ENCODE measurements around the gene ATN1.

The ATN1 gene

DNA sequence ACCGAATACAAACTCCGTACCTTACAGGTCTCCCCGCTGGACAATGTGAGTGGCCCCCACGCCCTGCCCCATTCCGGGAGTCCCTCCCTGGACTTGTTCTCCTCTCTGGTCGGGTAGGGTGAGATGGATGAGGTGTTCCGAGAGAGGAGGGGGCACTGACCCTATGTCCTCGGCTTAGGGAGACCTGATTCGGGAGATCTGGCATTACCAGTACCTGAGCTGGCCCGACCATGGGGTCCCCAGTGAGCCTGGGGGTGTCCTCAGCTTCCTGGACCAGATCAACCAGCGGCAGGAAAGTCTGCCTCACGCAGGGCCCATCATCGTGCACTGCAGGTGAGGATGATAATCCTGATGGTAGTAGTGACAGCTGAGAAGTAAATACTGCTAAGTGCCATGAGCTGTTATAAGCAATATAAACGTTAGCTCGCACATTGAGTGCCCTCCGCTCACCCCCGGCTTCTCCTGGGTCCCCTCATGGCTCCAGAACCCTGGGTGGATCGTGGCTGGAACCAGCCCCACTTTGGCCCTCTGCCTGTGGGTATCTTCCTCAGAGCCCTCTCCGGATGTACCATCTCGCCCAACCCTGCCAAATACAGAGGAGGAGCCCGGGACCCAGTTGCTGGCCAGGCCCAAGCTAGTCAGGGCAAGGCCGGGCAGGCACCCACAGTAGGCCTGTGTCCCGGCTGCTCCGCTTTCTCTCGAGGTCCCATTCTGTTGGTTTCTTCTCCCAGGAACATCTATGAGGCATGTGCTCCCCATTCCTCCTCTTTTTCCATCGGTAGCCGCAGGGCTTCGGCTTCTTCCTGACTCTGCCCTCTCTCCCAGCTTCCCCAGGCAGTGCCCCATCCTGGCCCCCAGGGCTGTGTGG, 30.2 kb downstream of the ATN1 start:
- no peak for DNase-seq (ENCODE audit: low spot score)

GRCh38 chr12:6958609-6959057, 30.9 kb downstream of the ATN1 start:
- DNase-seq (ENCODE audit: low spot score): no peak

GRCh38 chr12:6959058-6959804, 31.5 kb downstream of the ATN1 start:
- peak; percentile 89 for DNase-seq (ENCODE audit: low spot score)

- no peak for DNase-seq (ENCODE audit: low spot score)
Observed at GRCh38 chr12:6959805-6960592, 32.2 kb downstream of the ATN1 start.

DNA sequence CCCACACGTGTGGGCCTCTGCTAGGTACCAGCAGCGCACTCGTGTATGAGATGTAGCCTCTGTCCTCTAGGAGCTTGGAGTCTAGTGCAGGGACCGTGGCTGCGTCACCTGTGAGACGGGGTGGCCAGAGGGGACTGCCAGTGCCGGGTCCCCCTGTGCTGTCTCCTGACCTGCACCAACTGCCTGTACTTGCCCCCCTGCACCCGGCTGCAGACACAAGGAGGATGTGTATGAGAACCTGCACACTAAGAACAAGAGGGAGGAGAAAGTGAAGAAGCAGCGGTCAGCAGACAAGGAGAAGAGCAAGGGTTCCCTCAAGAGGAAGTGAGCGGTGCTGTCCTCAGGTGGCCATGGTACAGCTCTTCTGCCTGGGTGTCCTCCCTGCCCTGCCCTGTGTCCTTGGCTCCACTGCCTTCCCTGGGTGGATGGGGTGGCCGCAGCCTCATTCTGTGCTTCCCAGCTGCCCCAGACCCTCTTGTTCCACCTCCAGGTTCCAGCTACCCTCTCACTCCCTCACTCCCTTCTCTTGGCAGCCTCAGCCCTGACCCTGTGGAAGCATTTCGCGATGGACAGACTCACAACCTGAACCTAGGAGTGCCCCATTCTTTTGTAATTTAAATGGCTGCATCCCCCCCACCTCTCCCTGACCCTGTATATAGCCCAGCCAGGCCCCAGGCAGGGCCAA, 33.0 kb downstream of the ATN1 start:
- no peak for DNase-seq (ENCODE audit: low spot score)

DNA sequence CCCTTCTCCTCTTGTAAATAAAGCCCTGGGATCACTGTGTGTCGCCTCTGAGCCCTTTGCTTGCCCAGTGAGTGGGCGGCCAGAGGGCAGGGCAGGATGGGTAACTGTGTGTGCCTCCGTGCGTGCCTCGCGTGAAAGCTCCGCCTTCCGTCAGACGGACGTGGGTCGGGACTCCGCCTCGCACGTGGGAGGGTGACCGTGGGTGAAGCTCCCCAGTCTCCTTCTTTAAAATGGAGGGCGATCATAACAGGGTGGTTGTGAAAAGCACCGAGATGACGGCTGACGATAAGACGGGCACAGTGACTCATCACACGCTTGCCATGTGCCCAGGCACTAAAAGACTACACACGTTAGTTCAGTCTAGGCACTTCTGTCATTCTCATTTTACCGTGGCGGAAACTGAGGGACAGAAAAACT, 33.5 kb downstream of the ATN1 start:
- DNase-seq (ENCODE audit: low spot score): no peak

GRCh38 chr12:6961695-6962284, 34.0 kb downstream of the ATN1 start:
- DNase-seq (ENCODE audit: low spot score): no peak

DNA sequence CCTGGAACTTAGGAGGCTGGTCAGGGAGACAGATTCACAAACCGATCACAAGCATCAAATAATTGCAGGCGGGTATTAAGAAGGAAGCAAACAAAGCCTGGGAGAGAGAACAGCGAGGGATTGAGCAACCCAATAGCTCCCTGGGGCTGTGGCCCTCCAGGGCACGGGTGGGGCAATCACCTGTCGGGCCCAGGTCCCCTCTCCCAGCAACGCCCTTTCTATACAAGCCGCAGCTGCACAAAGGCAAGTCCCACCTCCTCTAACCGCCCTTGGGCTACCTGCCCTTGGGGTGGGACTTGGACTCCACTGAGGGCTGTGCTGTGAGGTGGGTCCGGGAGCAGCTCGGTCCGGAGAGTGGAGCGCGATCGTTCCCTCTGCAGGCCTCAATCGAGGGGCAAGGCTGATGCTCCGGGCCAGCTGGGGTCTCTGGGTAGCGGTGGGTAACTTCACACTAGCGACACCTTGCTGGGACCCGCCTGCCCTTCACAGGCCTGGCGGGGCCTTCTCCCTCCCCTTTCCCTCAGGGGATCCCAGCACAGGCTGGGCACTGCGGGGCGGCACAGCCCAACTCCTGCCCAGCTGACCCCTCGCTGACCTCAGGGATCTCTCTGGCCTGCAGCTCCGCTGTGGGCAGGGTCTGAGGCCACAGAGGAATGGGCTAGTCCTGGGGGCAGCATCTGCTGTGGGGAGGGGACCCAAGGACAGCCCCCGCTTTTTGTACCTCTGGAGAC, 34.7 kb downstream of the ATN1 start:
- no peak for DNase-seq (ENCODE audit: low spot score)

GRCh38 chr12:6963016-6963731, 35.4 kb downstream of the ATN1 start:
- DNase-seq (ENCODE audit: low spot score): no peak

DNA sequence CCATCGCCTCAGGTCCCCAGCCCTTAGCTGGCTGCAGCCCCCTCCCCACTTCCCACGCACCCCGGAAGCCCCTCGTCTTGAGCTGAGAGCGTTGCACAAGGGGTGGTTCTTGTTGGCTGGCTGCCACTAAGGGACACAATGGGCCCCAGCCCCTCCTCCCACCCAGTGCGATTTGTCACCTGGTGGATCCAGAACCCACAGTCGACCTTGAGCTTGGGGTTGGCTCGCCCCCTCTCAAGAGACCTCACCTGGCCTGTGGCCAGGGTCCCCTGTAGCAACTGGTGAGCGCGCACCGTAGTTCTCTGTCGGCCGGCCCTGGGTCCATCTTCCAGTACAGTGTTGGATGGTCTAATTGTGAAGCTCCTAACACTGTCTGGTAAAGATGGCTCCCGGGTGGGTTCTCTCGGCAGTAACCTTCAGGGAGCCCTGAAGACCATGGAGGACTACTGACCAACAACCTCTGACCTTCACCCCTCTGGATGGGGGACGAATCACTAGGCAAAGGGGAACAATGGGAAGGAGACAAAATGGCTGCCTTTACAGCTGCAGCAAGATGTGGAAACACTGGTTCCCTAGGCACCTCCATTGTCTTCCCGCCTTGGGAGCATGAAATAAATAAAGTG, 36.1 kb downstream of the ATN1 start:
- DNase-seq (ENCODE audit: low spot score): no peak

GRCh38 chr12:6964605-6965025, 36.9 kb downstream of the ATN1 start:
- no peak for DNase-seq (ENCODE audit: low spot score)

GRCh38 chr12:6965026-6965661, 37.4 kb downstream of the ATN1 start:
- DNase-seq (ENCODE audit: low spot score): peak; percentile 93

DNA sequence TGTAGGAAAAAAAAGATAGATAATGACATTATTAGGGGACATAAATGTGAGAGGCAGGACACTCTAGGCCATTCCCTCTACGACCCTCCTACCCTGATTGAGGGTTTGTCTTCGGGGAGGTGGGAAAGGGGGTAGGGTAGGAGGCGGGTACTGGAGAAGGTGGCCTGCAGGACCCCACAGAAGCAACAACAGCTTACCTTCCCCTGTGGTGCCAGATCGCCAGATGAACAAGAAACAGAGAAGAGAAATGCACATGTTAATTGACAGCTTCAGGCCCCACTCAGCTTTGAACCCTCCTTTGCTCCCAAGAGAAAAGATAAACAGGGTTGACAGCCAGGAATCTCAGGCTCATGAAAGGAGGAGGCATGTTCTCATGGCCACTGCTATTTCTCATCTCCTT, 38.0 kb downstream of the ATN1 start:
- no peak for DNase-seq (ENCODE audit: low spot score)

DNA sequence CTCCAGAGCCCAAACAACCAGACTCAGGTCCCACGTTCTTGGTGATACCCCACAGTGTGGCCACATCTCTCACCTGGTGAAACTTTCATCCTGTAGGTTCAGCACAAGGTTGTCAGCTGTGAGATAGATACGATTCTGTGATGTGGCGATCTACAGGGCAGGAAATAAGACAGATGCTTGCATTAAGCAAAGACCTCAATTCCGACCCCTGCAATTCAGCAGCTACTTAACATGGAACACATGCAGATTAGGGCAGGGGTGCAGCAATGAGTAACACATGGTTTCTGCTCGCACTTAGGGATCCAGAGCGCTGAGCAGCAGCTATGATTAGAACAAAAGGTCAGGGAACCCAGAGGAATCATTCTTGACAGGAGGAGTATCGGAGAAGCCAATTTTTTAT, 38.6 kb downstream of the ATN1 start:
- no peak for DNase-seq (ENCODE audit: low spot score)

- DNase-seq (ENCODE audit: low spot score): no peak
Observed at GRCh38 chr12:6967651-6968100, 39.9 kb downstream of the ATN1 start.

DNA sequence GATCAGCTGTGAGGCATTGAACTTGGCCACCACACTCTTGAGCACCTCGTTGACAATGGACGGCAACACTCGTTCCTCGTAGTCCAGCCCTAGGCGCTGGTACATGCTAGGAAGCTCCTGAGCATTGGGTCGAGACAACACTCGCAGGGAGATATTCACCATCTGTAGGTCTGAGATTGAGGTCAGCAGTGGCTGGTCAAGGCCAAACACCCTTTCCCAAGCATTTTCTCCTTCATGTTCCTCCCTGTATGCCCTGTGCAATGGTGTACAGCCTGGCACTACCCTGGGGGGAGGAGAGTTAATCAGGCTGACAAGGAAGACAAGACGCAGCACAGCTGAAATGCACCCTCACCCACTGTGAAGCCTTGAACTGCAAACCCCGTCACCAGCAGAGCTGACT, 40.7 kb downstream of the ATN1 start:
- no peak for DNase-seq (ENCODE audit: low spot score)

DNA sequence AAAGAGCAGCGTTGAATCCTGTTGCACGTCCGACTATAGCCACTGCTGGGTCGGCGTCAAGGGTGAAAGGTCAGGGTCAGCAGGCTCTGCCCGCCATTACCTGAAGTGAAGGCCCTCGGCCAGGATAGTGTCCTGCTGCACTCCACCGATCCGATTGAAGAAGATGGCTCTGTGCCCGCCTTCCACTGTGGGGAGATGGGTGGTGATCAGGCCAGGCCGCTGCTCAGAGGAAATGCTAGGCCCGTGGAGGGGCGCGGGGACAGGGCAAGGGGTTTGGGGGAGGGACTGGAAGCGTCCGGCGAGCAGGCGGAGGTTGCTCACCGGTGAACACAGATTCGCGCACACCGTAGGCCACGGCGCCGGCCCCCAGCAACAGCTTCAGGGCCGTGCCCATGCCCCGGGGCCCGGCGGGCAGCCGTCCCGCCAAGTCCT, 42.4 kb downstream of the ATN1 start:
- DNase-seq (ENCODE audit: low spot score): no peak

GRCh38 chr12:6974180-6974579, 46.4 kb downstream of the ATN1 start:
- no peak for DNase-seq (ENCODE audit: low spot score)

All from NAMALWA (cell line).